GM21515 (cell line): ENCODE measurements around the gene C13orf42.

Source experiments
- ATAC-seq: cut with Tn5 transposase; IDR thresholded peaks from one replicate; pipeline ENCODE4 v1.9.1; 2021; ENCODE audit not compliant: unreplicated experiment

The C13orf42 gene

DNA sequence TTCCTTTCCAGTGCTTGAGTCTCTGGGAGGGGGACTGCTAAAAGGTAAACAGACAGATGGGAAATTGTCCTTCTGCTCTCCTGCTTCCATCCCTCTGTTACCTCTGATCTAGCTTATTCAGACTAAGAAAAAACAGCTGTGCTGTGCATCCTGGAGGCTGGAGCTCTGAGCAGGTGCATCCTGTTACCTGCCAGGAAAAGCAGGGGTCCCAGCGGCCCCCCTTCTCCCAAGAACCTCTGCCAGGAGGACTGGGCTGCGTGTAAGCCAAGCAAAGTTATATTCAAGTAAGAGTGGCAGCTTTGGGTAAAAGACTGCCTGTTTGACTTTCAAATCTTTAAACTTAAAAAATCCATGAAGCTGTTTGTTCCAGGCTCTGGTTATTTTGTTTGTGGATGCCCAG is 75.1 kb downstream of the C13orf42 start:
- no peak for ATAC-seq

DNA sequence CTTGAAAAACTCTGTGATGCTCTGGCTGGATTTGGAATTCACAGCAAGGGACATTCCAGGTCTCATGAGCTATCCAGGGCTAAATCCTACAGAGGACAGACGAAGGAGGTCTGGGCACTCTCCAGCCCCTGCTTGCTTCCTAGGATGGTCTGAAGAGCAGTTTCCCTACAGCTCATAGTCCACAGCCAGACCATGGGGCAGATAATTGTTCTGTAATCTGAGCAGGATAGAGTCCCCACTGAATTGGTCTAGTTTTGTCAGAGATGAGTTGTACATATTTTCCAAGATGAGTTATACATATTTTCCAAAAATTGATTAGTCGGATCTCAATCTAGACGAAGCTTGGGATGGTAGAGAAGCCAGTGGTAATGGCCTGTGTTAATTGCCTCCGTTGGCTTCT is 75.6 kb downstream of the C13orf42 start:
- no peak for ATAC-seq

DNA sequence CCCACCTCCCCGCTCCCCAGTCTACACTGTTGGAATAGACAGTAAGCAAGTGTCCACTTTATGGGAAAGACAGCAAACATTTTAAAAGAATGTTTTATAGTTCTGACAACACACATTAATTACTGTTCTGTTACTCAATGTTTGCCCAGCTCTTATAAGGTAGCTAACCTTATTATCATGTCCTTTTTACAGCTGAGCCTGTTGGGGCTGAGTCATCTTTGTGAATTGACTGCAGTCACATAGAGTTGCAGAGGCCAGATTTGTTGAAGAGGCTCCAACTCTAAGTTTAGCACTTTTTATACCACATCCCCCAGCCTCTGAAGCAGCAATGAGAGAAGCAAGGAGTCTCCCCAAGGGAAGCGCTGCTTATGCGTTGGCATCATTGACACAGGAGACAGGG is 76.2 kb downstream of the C13orf42 start:
- no peak for ATAC-seq

DNA sequence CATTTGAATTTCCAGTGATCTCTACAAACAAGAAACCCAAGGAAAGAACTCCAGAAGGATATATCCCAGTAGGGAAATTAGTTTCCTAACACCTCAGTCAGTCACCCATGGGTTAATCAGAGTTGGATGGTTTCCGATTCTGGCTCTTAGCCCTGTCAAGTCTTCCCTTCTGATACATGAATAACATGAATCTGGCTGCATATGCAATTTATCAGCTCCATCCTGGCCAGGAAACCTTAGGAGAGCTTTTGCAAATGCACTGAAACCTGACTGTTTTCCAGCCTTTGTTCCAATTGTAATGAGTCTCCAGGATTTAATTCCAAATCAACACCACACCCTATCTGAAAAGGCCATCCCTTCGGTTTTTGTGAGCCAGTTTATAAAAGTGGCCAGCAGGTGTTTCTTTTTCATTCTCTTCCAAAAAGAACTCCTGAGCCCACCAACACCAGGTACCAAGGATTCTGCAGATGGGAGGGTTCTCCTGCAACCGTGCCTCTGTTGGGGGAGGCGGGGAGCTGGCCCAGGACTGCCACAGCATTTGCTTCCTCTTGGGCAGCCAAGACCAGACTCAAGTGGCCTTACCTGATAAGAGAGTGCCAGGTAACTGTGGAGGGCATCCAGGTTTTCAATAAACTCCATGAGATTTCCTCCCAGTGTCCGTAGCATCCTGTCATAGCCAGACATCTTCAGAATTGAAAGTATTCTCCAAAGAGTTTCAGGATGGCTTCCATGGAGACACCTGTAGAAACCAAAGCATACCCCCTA is 77.5 kb downstream of the C13orf42 start:
- ATAC-seq = no peak

DNA sequence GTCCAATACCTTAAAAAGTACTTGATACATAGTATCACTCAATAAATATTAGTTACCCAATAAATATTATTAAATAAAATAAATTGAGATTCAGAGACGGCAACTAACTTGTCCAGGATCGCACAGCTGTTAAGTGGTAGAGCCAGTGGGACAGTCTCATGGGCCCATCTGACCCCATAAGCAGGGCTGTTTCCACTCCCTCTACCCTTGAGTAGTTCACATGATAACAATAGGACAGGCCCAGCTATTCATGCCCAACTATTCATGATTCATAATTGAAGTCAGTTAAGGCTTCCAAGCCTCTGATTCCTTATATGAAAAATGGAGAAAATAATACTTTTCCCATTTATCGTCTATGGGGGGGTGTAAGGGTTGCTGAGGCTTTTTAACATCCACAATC is 78.2 kb downstream of the C13orf42 start:
- no peak for ATAC-seq
